Liver (tissue), 9 donors: ENCODE results near the gene PDZRN4. TPM values are rescaled to one million over a fixed set of nuclear protein-coding genes. Genes with fewer than 3 reads are reported as not detected.

ENCODE experiments used
- DNase-seq: peaks from one replicate; pipeline ENCODE4 v3.0.0-alpha.2; 2017; ENCODE audit warnings: low spot score
- H3K27ac ChIP-seq, 2 donors: one replicate each; pipeline ENCODE4 v1.7.0; 2013; ENCODE audit warnings: inconsistent platforms in 2 of 2, low read length in 2 of 2, control low read depth in 1 of 2, low read depth in 1 of 2, mild to moderate bottlenecking in 1 of 2
- H3K27me3 ChIP-seq, 4 donors: one replicate each; pipeline versions ENCODE4 v1.6.1 to v1.7.0; 2013; ENCODE audit warnings: low read length in 3 of 4, inconsistent platforms in 1 of 4, mild to moderate bottlenecking in 1 of 4, moderate library complexity in 1 of 4; ENCODE audit not compliant: control insufficient read depth in 4 of 4, insufficient read depth in 4 of 4
- H3K36me3 ChIP-seq, 4 donors: one replicate each; pipeline versions ENCODE4 v1.6.1 to v1.7.0; 2013; ENCODE audit warnings: low read length in 3 of 4, mild to moderate bottlenecking in 3 of 4, low read depth in 1 of 4, moderate library complexity in 1 of 4; ENCODE audit not compliant: control insufficient read depth in 4 of 4, insufficient read depth in 3 of 4
- H3K4me1 ChIP-seq, 4 donors: one replicate each; pipeline versions ENCODE4 v1.6.1 to v1.7.0; 2013; ENCODE audit warnings: low read length in 3 of 4, mild to moderate bottlenecking in 3 of 4, moderate library complexity in 1 of 4; ENCODE audit not compliant: control insufficient read depth in 4 of 4, insufficient read depth in 4 of 4
- H3K4me3 ChIP-seq, 3 donors: one replicate each; pipeline versions ENCODE4 v1.6.1 to v1.7.0; 2013; ENCODE audit warnings: low read length in 3 of 3, control low read depth in 1 of 3, low read depth in 1 of 3, mild to moderate bottlenecking in 1 of 3
- H3K9ac ChIP-seq, 2 donors: one replicate each; pipeline ENCODE4 v1.7.0; 2013; ENCODE audit warnings: low read length in 2 of 2, mild to moderate bottlenecking in 2 of 2, moderate library complexity in 2 of 2, control low read depth in 1 of 2, low read depth in 1 of 2
- H3K9me3 ChIP-seq, 4 donors: one replicate each; pipeline versions ENCODE4 v1.6.1 to v1.7.0; 2013; ENCODE audit warnings: low read length in 3 of 4; ENCODE audit not compliant: control insufficient read depth in 4 of 4
- EGR1 ChIP-seq, 2 donors: IDR thresholded peaks; 2 replicates each; pipeline ENCODE4 v1.6.1; 2016 to 2018; ENCODE audit warnings: antibody characterized with exemption in 2 of 2, low read depth in 2 of 2
- FOXA1 ChIP-seq: IDR thresholded peaks from 2 replicates; pipeline ENCODE4 v1.6.1; 2016; ENCODE audit warnings: antibody characterized with exemption
- FOXA2 ChIP-seq: IDR thresholded peaks from 2 replicates; pipeline ENCODE4 v1.6.1; 2016; ENCODE audit warnings: antibody characterized with exemption
- GABPA ChIP-seq, 2 donors: IDR thresholded peaks in 1 of 2; conservative IDR thresholded peaks in 1 of 2; 2 replicates each; pipeline ENCODE4 v1.6.1; 2016; ENCODE audit warnings: antibody characterized with exemption in 2 of 2, mild to moderate bottlenecking in 1 of 2, moderate library complexity in 1 of 2
- HNF4A ChIP-seq, 2 donors: conservative IDR thresholded peaks; 2 replicates each; pipeline ENCODE4 v1.6.1; 2016; ENCODE audit warnings: antibody characterized with exemption in 2 of 2, mild to moderate bottlenecking in 2 of 2
- HNF4G ChIP-seq: IDR thresholded peaks from 2 replicates; pipeline ENCODE4 v1.6.1; 2016; ENCODE audit warnings: antibody characterized with exemption
- JUND ChIP-seq, 2 donors: IDR thresholded peaks; 2 replicates each; pipeline ENCODE4 v1.6.1; 2016; ENCODE audit warnings: antibody characterized with exemption in 2 of 2
- NR2F2 ChIP-seq: IDR thresholded peaks from 2 replicates; pipeline ENCODE4 v1.6.1; 2016; ENCODE audit warnings: antibody characterized with exemption
- RAD21 ChIP-seq, 2 donors: IDR thresholded peaks; 2 replicates each; pipeline ENCODE4 v1.6.1; 2016; ENCODE audit warnings: antibody characterized with exemption in 2 of 2, mild to moderate bottlenecking in 2 of 2
- RXRA ChIP-seq, 2 donors: IDR thresholded peaks; 2 replicates each; pipeline ENCODE4 v1.6.1; 2017 to 2018; ENCODE audit warnings: antibody characterized with exemption in 2 of 2, mild to moderate bottlenecking in 1 of 2
- SP1 ChIP-seq: IDR thresholded peaks from 2 replicates; pipeline ENCODE4 v1.6.1; 2018; ENCODE audit warnings: antibody characterized with exemption, mild to moderate bottlenecking
- TAF1 ChIP-seq: conservative IDR thresholded peaks from 2 replicates; pipeline ENCODE4 v1.6.1; 2016; ENCODE audit warnings: antibody characterized with exemption, mild to moderate bottlenecking
- YY1 ChIP-seq: IDR thresholded peaks from 2 replicates; pipeline ENCODE4 v1.6.1; 2016; ENCODE audit warnings: antibody characterized with exemption, mild to moderate bottlenecking
- WGBS: extraction: QIAGEN DNeasy Blood & Tissue Kit; methylation state at CpG from one replicate; pipeline ENCODE4 v1.1.7; 2013; 5-methylcytosine and 5-hydroxymethylcytosine counted together
- polyA plus RNA-seq, 2 donors: library from polyadenylated mRNA; stranded (reverse) in 1 of 2; unstranded in 1 of 2; fragments of 200-250 nt in 1 of 2; fragments of >200 nt in 1 of 2; fragmentation: Nextera tagmentation in 1 of 2; extraction: Ambion mirVana in 1 of 2; gene quantifications; one replicate each; pipeline versions ENCODE4 v1.2.1 to v1.2.3, GENCODE V29; 2013 to 2015
- total RNA-seq, 2 donors: library from RNA; depleted of rRNA; stranded (reverse); fragments of >200 nt; gene quantifications; one replicate each; pipeline ENCODE4 v1.2.3, GENCODE V29; 2014
- TF ChIP-seq, protein P1 (sequence below): IDR thresholded peaks from 2 replicates; pipeline ENCODE4 v1.6.1; 2016; ENCODE audit warnings: antibody characterized with exemption
- TF ChIP-seq, protein P2 (sequence below): IDR thresholded peaks from 2 replicates; pipeline ENCODE4 v1.6.1; 2016; ENCODE audit warnings: antibody characterized with exemption
- TF ChIP-seq, protein P3 (sequence below): IDR thresholded peaks from 2 replicates; pipeline ENCODE4 v1.6.1; 2016; ENCODE audit warnings: antibody characterized with exemption
- TF ChIP-seq, protein P4 (sequence below): fragments of 150-350 bp; IDR thresholded peaks from 2 replicates; pipeline ENCODE4 v1.5.1; 2017; ENCODE audit warnings: improper control_type of control experiment, low read depth, low read length; ENCODE audit not compliant: missing input control
- TF ChIP-seq, protein P5 (sequence below): IDR thresholded peaks from 2 replicates; pipeline ENCODE4 v1.6.1; 2016; ENCODE audit warnings: antibody characterized with exemption, mild to moderate bottlenecking
- donor health status: healthy.
- donor health status: healthy.
- donor health status: healthy.
- donor health status: healthy.
- donor health status: healthy.

PDZRN4 gene
- total and polyA plus RNA-seq, 4 donors: 0.11 to 1.1 (median 0.24) TPM

DNA sequence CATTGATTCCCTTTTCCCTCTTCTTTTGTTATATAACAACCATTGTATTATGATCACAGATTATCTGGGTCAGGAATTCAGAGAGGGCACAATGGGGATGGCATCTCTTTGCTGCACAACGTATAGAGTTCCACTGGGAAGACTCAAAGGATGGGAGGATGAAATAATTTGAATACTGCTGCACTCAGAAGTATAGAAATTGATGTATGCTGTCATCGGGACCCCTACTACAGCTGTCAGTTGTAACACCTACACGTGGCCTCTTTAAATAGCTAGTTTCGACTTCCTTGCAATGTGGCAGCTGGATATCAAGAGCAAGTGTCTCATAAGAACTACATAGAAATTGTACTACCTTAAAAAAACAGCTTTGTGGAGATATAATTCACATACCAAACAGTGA, 408.1 kb downstream of the PDZRN4 start:
- WGBS: 75% methylated on average over 4 of the region's 4 CpGs
- H3K36me3 ChIP-seq: no peaks in the 10 kb centered on the region
- H3K9ac ChIP-seq: no peak overlapping the region
- H3K4me3 ChIP-seq: no peak overlapping the region
- no peak for TF ChIP-seq EGR1 (IDR thresholded peaks at IDR 0.05; ENCODE audit: low read depth in 2 of 2)
- TF ChIP-seq GABPA (IDR thresholded peaks at IDR 0.05 in 1 of 2, conservative IDR thresholded peaks at IDR 0.05 in 1 of 2): no peak
- TF ChIP-seq YY1: no peak
- TF ChIP-seq RXRA (IDR thresholded peaks at IDR 0.05): no peak
- TF ChIP-seq SP1: no peak
- TF ChIP-seq, protein P1, sequence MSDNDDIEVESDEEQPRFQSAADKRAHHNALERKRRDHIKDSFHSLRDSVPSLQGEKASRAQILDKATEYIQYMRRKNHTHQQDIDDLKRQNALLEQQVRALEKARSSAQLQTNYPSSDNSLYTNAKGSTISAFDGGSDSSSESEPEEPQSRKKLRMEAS: no peak
- TF ChIP-seq, protein P2, sequence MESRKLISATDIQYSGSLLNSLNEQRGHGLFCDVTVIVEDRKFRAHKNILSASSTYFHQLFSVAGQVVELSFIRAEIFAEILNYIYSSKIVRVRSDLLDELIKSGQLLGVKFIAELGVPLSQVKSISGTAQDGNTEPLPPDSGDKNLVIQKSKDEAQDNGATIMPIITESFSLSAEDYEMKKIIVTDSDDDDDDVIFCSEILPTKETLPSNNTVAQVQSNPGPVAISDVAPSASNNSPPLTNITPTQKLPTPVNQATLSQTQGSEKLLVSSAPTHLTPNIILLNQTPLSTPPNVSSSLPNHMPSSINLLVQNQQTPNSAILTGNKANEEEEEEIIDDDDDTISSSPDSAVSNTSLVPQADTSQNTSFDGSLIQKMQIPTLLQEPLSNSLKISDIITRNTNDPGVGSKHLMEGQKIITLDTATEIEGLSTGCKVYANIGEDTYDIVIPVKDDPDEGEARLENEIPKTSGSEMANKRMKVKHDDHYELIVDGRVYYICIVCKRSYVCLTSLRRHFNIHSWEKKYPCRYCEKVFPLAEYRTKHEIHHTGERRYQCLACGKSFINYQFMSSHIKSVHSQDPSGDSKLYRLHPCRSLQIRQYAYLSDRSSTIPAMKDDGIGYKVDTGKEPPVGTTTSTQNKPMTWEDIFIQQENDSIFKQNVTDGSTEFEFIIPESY: no peak
- TF ChIP-seq HNF4A (conservative IDR thresholded peaks at IDR 0.05): no peak
- TF ChIP-seq RAD21 (IDR thresholded peaks at IDR 0.05): no peak
- TF ChIP-seq HNF4G: no peak
- no peak for TF ChIP-seq TAF1
- TF ChIP-seq FOXA2: no peak
- TF ChIP-seq, protein P3, sequence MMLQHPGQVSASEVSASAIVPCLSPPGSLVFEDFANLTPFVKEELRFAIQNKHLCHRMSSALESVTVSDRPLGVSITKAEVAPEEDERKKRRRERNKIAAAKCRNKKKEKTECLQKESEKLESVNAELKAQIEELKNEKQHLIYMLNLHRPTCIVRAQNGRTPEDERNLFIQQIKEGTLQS: no peak
- TF ChIP-seq, protein P4, sequence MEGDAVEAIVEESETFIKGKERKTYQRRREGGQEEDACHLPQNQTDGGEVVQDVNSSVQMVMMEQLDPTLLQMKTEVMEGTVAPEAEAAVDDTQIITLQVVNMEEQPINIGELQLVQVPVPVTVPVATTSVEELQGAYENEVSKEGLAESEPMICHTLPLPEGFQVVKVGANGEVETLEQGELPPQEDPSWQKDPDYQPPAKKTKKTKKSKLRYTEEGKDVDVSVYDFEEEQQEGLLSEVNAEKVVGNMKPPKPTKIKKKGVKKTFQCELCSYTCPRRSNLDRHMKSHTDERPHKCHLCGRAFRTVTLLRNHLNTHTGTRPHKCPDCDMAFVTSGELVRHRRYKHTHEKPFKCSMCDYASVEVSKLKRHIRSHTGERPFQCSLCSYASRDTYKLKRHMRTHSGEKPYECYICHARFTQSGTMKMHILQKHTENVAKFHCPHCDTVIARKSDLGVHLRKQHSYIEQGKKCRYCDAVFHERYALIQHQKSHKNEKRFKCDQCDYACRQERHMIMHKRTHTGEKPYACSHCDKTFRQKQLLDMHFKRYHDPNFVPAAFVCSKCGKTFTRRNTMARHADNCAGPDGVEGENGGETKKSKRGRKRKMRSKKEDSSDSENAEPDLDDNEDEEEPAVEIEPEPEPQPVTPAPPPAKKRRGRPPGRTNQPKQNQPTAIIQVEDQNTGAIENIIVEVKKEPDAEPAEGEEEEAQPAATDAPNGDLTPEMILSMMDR: no peak
- TF ChIP-seq, protein P5, sequence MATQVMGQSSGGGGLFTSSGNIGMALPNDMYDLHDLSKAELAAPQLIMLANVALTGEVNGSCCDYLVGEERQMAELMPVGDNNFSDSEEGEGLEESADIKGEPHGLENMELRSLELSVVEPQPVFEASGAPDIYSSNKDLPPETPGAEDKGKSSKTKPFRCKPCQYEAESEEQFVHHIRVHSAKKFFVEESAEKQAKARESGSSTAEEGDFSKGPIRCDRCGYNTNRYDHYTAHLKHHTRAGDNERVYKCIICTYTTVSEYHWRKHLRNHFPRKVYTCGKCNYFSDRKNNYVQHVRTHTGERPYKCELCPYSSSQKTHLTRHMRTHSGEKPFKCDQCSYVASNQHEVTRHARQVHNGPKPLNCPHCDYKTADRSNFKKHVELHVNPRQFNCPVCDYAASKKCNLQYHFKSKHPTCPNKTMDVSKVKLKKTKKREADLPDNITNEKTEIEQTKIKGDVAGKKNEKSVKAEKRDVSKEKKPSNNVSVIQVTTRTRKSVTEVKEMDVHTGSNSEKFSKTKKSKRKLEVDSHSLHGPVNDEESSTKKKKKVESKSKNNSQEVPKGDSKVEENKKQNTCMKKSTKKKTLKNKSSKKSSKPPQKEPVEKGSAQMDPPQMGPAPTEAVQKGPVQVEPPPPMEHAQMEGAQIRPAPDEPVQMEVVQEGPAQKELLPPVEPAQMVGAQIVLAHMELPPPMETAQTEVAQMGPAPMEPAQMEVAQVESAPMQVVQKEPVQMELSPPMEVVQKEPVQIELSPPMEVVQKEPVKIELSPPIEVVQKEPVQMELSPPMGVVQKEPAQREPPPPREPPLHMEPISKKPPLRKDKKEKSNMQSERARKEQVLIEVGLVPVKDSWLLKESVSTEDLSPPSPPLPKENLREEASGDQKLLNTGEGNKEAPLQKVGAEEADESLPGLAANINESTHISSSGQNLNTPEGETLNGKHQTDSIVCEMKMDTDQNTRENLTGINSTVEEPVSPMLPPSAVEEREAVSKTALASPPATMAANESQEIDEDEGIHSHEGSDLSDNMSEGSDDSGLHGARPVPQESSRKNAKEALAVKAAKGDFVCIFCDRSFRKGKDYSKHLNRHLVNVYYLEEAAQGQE: no peak
- no peak for TF ChIP-seq JUND (IDR thresholded peaks at IDR 0.05)
- no peak for TF ChIP-seq NR2F2
- no peak for DNase-seq
- no peaks in the 10 kb centered on the region for H3K9me3 ChIP-seq
- no peaks in the 10 kb centered on the region for H3K4me1 ChIP-seq
- H3K27ac ChIP-seq: no peak overlapping the region
- H3K27me3 ChIP-seq: no peaks in the 10 kb centered on the region

DNA sequence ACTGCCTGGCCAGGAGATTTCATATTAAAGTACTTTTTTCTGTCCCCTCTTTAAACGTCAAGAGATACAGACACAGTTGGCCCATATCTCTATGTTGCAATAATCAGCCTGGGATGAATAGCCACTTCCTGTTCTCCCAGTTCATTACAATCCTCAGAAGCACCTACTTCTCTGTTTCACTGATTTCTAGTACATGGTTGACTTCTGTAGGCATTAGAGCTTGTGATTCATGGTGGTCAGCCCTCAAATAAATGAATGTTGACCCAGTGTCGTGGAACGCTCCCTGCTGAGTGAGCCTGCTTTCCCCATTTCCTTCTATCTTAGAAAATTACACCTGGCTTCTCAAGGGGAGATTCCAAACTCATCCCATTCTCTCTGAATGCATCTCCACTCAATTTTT, 416.7 kb downstream of the PDZRN4 start:
- no peak overlapping the region for H3K9ac ChIP-seq
- no peak for DNase-seq
- no peaks in the 10 kb centered on the region for H3K9me3 ChIP-seq
- no peaks in the 10 kb centered on the region for H3K36me3 ChIP-seq
- H3K27ac ChIP-seq: no peak overlapping the region
- H3K4me1 ChIP-seq: no peaks in the 10 kb centered on the region
- 56% methylated on average over 3 of the region's 3 CpGs for WGBS
- no peak overlapping the region for H3K4me3 ChIP-seq
- no peaks in the 10 kb centered on the region for H3K27me3 ChIP-seq
- TF ChIP-seq, protein P4: no peak
- TF ChIP-seq FOXA1 (no peak), JUND (IDR thresholded peaks at IDR 0.05) (no peak), SP1 (no peak), RAD21 (IDR thresholded peaks at IDR 0.05) (no peak), RXRA (IDR thresholded peaks at IDR 0.05) (no peak), TAF1 (no peak), NR2F2 (no peak), GABPA (IDR thresholded peaks at IDR 0.05 in 1 of 2, conservative IDR thresholded peaks at IDR 0.05 in 1 of 2) (no peak), HNF4G (no peak), HNF4A (conservative IDR thresholded peaks at IDR 0.05) (no peak), YY1 (no peak), EGR1 (IDR thresholded peaks at IDR 0.05; ENCODE audit: low read depth in 2 of 2) (no peak), FOXA2 (no peak)
- TF ChIP-seq, protein P2: no peak
- TF ChIP-seq, protein P3: no peak
- TF ChIP-seq, protein P1: no peak
